Central memory CD4-positive, alpha-beta T cell (primary cell): ENCODE data around the gene GABRB2.

Experiments
- DNase-seq: peaks from one replicate; pipeline ENCODE4 v3.0.0; 2022

GABRB2 gene

DNA sequence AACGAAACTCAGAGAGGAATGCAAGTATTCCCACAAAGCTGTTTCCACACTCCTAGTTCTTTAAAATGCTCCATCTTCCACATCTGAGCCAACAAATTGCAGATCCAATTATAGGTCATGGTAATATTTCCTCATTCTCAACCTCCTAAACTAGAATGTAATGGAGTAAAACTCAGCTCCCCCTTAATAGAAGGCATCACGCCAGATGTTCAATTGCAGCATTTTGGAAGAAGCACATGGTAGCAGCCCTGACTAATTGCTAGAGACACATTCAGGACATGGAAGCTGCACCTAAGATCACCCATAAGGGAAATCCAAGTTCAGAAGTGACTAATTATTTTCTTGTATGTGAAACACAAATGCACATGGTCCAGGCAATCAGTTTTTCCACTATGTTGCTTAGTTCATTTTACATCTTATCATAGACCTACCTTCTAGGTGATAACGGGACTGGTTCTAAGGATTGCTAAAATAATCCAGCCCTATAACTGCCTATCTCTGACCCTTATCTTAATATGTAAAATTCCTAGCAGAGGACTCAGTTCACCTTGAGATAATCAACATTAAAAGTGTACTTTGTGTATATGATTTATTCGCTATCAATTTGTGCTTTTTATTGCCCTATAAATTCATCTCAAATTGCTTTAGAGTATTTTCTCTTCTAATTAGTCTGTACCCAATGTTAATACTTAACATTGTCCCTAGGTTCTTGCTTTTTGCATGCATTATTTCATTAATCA lies 75.1 kb downstream of the GABRB2 start:
- DNase-seq, result no peak

DNA sequence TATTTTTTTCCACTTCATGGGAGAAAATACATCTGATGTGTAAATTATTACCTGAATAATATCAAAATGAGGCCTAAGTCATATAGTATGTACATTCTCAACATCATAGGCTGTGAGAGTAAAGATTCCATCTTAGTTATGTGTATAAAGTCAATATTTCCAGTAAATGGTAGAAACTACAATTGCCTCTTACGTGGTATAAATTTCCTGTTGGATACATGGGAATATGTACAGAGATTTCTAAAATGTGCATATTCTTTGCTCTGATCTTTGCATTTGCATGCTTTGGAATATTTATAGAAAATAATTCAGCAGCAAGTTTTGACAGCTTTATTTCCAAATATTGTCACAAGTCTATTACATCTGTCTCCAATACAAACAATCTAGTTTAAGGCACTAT lies 78.8 kb downstream of the GABRB2 start:
- DNase-seq, result no peak

GRCh38 chr5:161460741-161461140 lies 85.8 kb downstream of the GABRB2 start:
- DNase-seq, result no peak

- DNase-seq, result no peak
Measured at GRCh38 chr5:161446655-161447054, 99.9 kb downstream of the GABRB2 start.

- no peak for DNase-seq
Measured at GRCh38 chr5:161442471-161442870, 104.1 kb downstream of the GABRB2 start.

DNA sequence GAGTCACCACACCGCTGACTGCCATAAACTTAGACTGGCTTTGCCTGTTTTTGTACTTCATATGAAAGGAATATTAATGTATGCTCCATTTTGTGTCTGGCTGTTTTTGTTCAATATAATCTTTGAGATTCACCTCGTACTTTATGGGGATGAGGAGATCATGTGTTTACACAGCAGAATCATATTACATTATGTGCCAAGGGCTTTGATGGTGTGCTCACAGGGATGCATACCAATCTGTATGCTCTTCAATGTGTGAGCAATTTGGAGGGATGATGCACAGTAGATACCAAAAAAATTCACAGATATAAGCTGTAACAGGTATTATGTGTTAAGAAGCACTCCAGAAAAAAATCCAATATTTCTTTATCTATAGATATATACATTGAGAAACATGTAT lies 113.7 kb downstream of the GABRB2 start:
- no peak for DNase-seq

GRCh38 chr5:161431963-161432362 lies 114.6 kb downstream of the GABRB2 start:
- DNase-seq, result no peak

DNA sequence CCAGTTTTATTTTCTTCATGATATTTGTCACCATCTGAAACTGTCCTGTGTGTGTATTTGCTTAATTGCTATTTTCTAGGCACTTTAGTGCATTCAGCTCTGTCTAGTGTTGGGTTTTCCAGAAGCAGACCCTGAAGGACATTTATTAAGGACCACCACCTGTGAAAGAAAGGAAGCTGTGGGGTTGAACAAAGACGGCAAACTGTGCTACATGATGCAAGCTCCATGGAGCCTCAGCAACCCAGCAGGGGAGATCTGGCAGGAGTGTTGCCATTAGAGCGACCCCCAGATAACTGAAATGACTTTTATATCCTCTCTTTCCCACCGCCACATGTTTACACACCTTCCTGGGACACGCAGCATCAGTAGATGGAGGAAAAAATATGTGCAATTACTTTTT lies 125.5 kb downstream of the GABRB2 start:
- DNase-seq, result no peak

DNA sequence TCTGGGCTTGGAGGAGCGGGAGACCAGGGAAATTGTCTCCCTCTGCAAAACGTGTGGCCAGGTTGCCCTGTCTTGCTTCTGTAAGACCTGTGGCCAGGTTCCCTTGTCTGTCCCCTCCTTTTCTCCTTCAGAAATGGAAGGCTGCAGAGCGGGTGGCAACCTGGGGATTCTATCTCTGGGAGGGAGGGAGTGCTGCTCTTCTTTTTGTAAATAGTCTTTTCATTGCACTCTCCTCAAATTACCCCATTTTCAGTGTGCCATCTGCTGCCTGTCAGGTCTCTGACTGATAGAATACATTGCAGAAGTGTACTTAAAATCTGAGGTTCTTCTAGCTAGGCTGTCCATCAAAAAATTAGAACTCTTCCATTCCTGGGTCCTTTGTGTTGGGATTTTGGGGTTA lies 126.0 kb downstream of the GABRB2 start:
- no peak for DNase-seq

DNA sequence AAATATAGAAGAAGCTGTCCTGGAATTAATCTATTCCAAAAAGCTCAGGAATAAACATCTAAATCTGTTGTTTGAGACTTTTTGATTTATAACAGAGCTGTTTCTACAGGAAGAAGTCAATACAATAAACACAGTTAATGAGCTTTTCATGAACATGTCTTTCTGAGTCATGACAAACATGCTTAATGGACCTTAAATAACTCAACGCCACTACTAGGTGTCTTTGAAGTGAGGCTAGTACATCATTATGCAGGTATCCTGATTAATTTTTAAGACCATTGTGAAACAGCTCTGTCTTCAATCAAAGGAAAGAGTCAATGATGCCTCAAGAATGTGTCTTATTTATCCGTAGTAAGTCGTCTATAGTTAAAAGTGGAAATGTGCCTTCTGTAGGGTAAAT lies 131.6 kb downstream of the GABRB2 start:
- no peak for DNase-seq

DNA sequence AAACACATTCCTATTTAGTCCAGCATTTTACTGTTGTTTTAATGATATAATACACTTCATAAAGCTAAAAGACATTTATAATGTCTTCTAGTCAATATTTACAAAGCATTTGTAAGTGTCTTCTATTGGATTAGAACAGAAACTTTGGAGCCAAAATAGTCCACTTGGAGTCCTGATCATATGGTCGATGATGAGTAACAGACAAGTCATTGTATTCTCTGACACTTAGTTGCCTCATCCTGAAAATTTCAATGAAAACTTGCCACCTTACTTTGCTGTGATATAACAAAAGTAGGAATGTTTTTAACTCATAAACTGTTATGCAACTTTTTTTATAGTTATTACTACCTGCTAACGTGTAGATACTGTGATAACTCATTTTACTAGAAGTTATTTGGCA lies 132.5 kb downstream of the GABRB2 start:
- DNase-seq, result no peak

DNA sequence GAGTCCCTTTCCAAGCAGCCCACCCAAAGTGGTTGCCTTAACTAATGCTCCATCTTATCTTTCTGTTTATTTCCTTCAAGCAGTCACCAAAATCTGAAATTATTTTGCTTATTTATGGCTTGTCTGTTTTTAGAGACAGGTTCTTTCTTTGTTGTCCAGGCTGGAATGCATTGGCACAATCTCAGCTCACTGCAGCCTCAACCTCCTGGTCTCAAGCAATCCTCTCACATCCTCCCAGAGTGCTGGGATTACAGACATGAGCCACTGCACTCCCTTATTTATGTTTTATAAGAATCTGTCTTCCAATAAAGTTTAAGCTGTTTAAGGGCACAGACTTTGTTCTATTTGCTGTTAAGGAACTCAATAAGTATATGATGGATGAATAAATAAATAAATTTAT lies 133.7 kb downstream of the GABRB2 start:
- DNase-seq, result no peak

DNA sequence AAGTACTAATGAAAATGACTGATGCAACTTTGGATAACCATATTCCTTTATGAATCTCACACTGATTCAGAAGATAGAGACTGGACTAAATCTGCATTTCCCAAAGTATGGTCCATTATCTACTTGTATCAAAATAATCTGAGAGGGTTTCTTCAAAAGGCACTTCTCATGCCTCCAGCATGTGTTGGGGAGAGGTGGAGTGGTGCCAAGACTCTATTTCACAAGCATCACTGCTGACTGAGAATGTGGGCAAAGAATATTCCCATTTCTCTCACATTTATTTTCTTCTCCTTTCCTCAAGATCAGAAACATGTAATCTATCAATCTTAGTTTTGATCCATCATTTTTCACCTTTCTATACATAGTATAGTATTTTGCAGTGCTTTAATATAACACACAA lies 135.4 kb downstream of the GABRB2 start:
- no peak for DNase-seq

DNA sequence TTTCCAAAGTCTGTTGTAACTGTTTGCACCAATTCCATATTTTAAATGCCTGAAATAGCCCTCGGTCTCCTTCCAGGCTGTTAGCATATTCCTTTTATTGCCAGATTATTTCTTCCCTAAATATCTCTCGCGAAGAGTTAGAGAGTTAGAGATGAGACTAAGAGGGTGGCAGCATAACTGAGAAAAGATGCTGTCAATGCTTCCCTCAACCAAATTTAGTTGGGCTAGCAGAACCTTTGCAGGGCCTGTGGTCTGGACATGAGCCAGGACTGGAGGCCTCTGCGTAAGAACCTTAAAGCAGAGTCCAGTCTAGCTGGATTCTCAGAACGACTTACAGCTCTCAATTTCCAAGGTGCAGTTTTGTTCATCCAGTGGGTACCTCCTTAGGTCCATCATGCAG lies 135.9 kb downstream of the GABRB2 start:
- no peak for DNase-seq

- no peak for DNase-seq
Measured at GRCh38 chr5:161409471-161409870, 137.1 kb downstream of the GABRB2 start.

DNA sequence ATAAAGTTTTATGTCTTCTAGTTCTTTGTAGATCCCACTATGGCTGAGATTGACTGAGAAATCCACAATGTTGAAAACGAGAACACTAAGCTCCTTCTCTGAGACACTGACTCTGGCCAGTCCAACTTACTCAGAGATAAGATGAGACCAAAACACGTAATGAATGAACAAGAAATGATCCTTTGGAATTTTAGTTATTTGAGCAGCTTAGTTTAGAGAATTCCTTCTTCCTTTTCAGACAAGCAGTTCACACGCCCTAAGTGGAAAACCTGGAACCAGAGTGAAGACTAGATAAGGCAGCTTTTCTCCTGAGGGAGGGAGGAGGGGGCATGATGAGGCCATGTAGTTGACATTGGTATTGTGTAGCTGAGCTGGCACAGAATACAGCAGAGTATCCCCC lies 139.6 kb downstream of the GABRB2 start:
- DNase-seq, result no peak

GRCh38 chr5:161403996-161404395 lies 142.5 kb downstream of the GABRB2 start:
- no peak for DNase-seq

- no peak for DNase-seq
Measured at GRCh38 chr5:161403121-161403520, 143.4 kb downstream of the GABRB2 start.

- no peak for DNase-seq
Measured at GRCh38 chr5:161400583-161400982, 145.9 kb downstream of the GABRB2 start.

GRCh38 chr5:161399996-161400562 lies 146.4 kb downstream of the GABRB2 start:
- no peak for DNase-seq

DNA sequence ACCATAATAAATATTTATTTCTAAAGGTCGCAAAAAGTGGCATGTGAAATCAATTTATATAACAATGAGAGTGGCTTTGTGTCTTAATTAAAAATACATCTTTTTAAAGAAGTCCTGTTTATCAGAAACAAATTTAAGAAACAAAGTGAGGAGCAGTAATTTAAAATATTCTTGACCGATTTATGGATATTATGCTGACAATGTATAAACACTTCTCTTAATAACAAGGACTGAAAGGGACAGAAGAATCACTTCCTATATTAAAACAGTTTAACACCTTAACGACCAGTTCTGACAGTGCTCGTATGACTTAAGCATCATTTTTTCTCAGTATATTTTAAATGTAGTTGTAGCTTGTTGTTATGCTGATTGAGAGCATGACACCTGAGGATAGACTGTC lies 149.1 kb downstream of the GABRB2 start:
- DNase-seq, result no peak

DNA sequence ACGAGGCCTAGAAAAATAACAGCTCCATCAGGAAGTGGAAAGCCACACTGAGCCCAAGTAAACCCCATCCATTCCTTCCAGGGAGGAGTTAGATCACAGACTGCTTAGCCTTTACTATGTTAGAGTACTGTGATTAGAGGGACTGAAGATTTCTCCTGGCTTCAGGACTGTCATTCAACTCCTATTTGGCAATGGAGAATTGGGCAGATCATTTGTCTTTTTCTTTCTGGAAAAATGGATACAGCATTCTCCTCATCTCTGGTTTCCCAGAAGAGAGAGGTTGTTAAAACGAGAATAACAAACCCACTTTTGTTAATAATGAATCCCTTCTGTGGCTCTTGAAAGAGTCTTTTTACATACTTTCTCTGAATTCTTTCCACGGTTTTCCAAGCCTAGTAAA lies 150.4 kb downstream of the GABRB2 start:
- DNase-seq, result no peak

GRCh38 chr5:161391724-161392123 lies 154.8 kb downstream of the GABRB2 start:
- DNase-seq, result no peak

- no peak for DNase-seq
Measured at GRCh38 chr5:161391016-161391415, 155.5 kb downstream of the GABRB2 start.

DNA sequence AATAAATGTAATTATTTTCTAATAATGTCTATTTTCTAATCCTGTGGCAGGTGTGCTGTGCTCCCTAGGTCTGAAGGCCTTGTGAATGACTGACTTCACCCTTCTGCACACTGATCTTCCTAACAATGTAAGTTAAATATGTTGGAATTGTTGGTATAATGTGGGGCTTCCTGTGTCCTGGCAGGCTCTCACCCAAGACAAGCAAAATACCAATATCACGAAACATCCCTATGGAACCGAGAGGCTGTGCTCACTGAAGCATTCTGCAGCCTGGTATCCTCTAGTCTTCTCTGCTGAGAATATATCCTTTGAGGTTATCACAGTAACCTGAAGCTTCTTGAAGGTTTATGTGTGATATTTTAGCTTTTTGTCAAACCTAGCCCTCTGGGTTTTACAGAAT lies 159.4 kb downstream of the GABRB2 start:
- DNase-seq, result no peak
